Endothelial cell of umbilical vein (primary cell): Measurements from ENCODE around the gene PPP2R5B.

Experiments
- EZH2 ChIP-seq: IDR thresholded peaks from 2 replicates; pipeline ENCODE4 v1.6.1; 2012; ENCODE audit warnings: borderline replicate concordance, low read depth, mild to moderate bottlenecking, moderate library complexity, low read length, inconsistent platforms; ENCODE audit not compliant: severe bottlenecking
- MYC ChIP-seq: IDR thresholded peaks from one replicate; pipeline ENCODE4 v1.6.1; 2011; ENCODE audit warnings: mild to moderate bottlenecking, low read depth, low read length
- POLR2A ChIP-seq: IDR thresholded peaks from 2 replicates; pipeline ENCODE4 v1.6.1; 2012; ENCODE audit warnings: low read depth, mild to moderate bottlenecking, control low read depth, low read length
- POLR2AphosphoS5 ChIP-seq: IDR thresholded peaks from 2 replicates; pipeline ENCODE4 v1.6.1; 2012; ENCODE audit warnings: low read depth, mild to moderate bottlenecking, control low read depth, low read length, moderate library complexity; ENCODE audit not compliant: insufficient read depth
- TF ChIP-seq, protein P1 (sequence below), 2 donors: IDR thresholded peaks; 1 replicate in 1 of 2; 2 replicates in 1 of 2; pipeline ENCODE4 v1.5.1; 2011; ENCODE audit warnings: low read length in 2 of 2, mild to moderate bottlenecking in 2 of 2, moderate library complexity in 2 of 2, control low read depth in 1 of 2, inconsistent platforms in 1 of 2, low read depth in 1 of 2; ENCODE audit not compliant: insufficient read depth in 1 of 2; ENCODE audit errors: extremely low read depth in 1 of 2
- TF ChIP-seq, protein P2 (sequence below): IDR thresholded peaks from 2 replicates; pipeline ENCODE4 v1.6.1; 2011; ENCODE audit not compliant: insufficient read depth, insufficient read length

DNA sequence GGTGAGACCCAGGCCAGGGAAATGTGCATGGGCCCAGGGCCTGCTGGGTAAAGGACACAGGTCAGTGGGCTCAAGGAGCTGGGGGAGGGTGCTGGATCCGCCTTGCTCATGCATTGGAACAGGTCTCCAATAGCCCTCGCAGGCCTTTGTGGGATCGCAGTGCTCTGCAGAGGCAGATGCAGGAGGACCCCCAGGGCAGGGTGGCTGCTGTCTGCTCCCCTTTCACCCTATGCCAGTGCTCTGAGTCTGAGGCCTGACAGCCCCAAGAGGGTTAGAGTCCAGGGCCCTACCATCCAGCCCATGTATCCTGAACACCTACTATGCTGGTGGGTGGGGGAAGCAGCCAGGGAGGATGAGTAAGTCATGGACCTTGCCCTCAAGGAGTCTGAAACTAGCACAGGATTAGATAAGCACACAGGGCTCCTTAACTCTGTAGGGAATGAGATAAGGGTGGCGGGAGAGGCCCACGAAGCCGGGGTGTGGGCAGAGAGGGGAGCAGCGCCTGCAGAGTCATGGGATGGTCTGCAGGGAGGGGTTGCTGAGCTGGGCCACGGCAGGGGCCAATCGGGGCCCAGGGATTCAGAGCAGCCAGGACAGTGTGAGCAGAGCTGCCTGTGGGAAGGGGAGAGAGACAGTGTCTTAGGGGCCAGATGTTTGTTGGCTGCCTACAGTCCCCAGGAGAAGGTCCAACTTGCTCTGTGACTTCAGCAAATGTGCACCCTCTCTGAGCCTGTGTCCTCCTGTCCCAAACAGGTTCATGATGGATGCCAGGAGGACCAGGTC is 35.6 kb upstream of the PPP2R5B start:
- TF ChIP-seq, protein P1, sequence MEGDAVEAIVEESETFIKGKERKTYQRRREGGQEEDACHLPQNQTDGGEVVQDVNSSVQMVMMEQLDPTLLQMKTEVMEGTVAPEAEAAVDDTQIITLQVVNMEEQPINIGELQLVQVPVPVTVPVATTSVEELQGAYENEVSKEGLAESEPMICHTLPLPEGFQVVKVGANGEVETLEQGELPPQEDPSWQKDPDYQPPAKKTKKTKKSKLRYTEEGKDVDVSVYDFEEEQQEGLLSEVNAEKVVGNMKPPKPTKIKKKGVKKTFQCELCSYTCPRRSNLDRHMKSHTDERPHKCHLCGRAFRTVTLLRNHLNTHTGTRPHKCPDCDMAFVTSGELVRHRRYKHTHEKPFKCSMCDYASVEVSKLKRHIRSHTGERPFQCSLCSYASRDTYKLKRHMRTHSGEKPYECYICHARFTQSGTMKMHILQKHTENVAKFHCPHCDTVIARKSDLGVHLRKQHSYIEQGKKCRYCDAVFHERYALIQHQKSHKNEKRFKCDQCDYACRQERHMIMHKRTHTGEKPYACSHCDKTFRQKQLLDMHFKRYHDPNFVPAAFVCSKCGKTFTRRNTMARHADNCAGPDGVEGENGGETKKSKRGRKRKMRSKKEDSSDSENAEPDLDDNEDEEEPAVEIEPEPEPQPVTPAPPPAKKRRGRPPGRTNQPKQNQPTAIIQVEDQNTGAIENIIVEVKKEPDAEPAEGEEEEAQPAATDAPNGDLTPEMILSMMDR (IDR thresholded peaks at IDR 0.05; ENCODE audit: extremely low read depth in 1 of 2, insufficient read depth in 1 of 2, low read depth in 1 of 2, low read length in 2 of 2), result no peak
- TF ChIP-seq POLR2A (no peak), EZH2 (no peak), POLR2AphosphoS5 (no peak), MYC (no peak)
- TF ChIP-seq, protein P2, sequence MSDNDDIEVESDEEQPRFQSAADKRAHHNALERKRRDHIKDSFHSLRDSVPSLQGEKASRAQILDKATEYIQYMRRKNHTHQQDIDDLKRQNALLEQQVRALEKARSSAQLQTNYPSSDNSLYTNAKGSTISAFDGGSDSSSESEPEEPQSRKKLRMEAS, result no peak
